ENCODE measurements around the gene L3MBTL4.
"Not testable (repeated sequence)": the region's sequence is repeated elsewhere in the genome, so short reads cannot be mapped to it uniquely, and the experiment has no call there.

Gene L3MBTL4

DNA sequence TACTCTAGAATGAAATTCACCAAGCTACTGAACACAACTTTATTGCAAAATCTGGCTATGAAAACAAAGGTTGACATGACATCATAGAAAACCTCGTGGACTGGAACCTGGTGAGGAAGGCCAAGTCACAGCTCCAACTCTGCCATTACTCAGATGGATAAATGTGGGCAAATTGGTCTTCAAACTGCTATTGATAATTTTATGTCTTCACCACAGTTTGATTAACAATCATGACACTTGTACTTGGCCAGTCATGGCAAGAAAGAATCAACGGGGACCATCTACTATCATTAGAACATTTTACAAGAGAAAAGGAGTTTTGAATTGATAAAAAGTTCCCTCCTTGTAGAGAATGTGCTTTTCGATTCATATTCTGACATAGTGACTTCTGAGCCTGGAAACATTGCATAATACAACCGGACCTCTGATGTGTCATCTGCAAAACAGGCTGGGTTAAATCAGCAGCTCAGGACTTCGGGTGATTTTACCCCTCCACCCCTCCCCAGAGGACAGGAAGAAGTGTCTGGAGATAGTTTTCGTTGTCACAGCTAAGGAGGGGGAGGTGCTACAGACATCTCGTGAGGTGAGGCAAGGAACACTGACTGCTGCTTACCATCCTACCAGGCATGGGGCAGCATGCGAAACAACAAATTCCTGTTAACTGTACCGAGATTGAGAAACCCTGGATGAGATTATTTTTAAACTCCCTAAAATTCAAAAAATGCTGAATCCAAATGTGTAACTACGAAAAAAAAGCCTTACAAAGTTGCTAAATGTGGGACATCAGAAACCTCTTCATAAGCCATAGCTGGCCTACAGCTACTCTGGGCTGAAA lies 8.4 kb downstream of the L3MBTL4 start:
- no peak for DNase-seq (ENCODE audit: low spot score)

DNA sequence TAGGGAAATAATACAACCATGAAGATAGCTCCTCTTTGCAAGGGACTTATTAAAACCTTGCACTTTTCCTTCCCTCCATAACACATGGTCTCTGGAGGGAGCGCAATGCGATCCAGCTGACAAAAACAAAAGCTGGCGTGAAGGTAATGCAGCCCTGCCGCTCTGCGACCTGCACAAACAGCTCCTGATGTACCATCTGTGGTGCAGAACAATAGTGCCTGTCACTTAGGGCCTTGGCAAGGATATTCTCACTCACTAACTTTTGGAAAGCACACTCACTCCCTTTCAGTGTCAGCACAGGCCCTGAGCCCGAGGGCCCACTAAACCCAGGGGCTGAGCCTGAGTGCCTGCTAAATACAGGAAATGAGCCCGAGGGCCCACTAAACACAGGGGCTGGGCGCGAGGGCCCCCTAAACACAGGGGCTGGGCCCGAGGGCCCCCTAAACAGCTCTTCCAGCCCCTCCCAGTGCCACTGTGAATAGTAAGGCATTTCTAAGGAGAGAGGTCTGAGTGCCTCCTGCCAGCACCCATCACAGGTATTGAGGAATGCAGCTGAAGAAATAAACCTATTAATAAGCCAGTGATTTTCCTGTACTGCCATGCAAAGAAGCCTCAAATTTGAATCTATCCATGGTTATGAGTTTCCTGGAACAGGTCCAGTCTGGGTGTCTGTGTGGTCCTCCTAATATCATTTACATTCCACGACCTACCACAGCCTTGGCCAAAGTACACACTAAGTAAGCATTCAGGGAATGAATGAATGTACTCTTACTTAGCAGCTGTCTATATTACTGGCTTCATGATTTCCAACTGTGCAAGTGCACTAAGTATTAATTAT lies 9.3 kb downstream of the L3MBTL4 start:
- DNase-seq (ENCODE audit: low spot score) = no peak

DNA sequence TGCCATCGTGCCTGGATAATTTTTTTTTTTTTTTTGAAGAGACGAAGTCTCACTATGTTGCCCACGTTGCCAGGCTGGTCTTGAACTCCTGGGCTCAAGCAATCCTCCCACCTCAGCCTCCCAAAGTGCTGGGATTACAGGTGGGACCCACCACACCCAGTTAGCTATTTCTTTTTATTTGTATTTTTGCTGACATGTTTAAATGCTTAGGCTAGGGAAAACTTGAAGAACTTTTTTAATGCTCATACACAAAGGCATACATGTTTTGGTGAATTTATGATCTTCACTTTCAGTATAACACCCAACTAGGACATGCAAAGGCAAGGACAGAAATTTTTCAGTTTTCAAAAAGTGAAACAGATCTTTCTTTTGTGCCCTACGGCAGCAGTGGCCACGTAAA lies 9.9 kb downstream of the L3MBTL4 start:
- no peak for DNase-seq (ENCODE audit: low spot score)

DNA sequence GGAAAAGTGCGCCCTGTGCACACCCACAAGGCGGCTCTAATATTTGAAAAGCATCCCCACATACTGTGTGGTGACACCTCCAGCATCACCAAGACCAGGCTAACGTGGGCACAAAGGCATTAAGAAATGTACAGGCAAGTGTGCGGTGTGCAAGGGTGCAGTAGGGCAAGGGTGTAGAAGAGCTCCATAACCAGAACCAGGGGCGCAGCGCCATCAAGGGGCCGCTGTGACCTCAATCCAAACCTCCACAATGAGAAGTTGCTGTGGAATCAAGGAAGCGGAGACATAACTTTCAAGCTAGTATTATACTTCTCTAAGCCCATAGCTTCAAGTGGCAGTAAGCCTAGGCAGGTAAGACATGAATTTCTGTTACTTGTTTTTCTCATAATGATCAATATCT lies 13.0 kb downstream of the L3MBTL4 start:
- DNase-seq (ENCODE audit: low spot score) = peak; percentile 30

DNA sequence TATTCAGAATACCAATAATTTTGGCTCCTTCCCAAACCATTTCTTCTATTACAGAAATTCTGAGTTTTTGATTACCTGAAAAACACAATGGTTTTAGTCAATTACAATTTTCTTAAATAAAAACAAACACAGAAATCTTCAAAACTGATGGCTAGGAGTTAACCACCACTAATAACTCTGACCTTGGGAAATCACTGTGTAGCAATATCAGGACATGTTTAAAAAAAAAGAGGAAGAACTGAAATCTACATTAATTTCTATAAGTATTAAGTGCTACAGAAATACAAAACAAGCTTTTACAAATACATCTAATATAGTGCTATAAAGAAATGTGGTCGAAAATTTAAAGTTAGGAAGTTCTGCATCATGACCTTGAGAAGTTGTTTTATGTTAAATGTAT lies 14.9 kb downstream of the L3MBTL4 start:
- no peak for DNase-seq (ENCODE audit: low spot score)

DNA sequence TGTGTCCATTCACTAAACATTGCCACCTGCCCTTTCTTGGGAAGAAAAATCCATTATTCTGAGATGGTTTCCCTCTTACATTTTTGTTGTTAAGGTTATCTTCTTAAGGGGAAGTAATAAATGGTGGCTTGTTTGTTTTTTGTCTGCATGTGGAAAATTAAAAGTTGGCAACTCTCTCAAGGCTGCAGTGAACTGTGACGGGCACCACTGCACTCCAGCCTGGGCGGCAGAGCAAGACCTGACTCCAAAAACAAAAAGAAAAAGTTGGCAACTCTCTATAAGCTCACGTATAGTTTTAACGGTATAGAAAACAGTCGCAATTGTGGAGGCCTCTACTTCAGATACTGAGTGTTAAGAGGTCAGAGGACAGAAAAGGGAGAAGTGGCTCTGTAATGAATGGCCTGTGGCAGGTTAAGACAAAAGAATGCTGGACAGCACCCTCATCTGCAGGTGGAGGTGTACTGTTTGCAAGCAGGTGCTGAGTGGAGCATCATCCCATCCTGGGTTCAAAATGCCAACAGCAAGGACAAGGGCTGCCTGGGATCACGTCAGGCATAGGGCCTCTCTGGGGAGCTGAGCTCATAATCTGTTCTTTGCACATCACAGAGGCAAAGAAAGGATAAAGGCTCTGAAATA lies 16.7 kb downstream of the L3MBTL4 start:
- no peak for DNase-seq (ENCODE audit: low spot score)

DNA sequence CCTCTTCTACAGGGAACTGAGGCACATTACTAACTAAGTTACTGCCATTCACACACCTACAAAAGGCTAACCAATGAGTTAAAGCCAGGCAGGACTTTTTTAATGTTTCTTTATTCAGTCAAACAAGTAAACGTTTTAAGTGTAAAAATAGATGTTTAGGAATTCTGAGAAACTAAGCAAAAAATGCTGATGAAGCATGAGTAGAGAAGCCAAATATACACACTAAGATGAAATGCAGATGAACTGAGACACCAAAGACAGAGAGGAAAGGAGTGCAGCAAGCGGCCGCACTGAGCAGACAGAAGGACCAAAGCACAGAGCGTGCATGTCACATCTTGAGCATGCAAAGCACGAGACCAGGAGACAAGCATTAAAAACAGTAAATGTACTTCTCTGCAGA lies 17.9 kb downstream of the L3MBTL4 start:
- DNase-seq (ENCODE audit: low spot score) = no peak

DNA sequence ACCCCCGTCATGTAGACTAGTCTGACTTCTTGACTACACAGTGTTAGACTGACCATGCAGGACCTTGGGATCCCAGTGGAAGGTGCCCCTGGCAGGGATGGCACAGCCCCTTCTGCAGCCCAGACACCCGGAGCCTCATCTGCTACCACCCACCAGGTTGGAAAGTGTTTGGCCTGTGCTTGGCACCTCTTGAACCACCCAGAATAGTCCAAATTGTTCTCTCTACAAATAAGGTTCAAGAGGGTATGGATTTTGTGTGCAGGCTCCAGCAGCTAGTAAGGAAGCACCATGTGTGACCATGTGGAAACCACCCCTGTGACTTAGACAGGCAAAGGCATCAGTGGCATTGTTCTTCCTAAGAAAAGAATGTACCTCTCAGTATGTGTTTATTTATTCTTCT lies 18.4 kb downstream of the L3MBTL4 start:
- DNase-seq (ENCODE audit: low spot score) = no peak

DNA sequence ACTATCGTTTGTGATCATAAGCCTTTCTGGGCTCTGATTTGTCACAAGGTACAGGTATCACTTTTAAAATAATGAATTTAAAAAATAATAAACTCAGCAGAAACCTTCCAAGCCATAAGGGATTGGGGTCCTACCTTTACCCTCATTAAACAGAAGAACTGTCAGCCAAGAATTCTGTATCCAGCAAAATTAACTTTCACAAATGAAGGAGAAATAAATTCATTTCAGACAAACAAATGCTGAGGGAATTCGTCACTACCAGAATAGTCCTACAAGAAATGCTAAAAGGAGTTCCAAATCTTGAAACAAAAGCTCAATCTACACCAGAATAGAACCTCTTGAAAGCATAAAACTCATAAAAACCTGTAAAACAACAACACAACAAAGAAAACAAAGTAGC lies 25.7 kb downstream of the L3MBTL4 start:
- no peak for DNase-seq (ENCODE audit: low spot score)

DNA sequence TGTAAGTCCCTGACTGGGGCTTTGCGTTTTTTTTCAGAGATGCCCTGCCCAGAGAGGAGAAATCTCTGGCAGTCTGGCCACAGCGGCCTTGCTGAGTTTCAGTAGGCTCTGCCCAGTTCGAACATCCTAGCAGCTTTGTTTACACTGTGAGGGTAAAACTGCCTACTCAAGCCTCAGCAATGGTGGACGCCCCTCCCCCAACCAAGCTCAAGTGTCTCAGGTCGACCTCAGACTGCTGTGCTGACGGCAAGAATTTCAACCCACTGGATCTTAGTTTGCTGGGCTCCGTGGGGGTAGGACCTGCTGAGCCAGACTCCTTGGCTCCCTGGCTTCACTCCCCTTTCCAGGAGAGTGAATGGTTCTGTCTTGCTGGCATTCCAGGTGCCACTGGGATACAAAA lies 31.7 kb downstream of the L3MBTL4 start:
- no peak for DNase-seq (ENCODE audit: low spot score)

DNA sequence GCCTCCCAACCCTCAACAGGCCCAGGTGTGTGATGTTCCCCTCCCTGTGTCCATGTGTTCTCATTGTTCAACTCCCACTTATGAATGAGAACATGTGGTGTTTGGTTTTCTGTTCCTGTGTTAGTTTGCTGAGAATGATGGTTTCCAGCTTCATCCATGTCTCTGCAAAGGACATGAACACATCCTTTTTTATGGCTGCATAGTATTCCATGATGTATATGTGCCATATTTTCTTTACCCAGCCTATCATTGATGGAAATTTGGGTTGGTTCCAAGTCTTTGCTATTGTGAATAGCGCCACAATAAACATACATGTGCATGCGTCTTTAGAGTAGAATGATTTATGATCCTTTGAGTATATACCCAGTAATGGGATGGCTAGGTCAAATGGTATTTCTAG lies 37.2 kb downstream of the L3MBTL4 start:
- DNase-seq (ENCODE audit: low spot score) = not testable (repeated sequence)

DNA sequence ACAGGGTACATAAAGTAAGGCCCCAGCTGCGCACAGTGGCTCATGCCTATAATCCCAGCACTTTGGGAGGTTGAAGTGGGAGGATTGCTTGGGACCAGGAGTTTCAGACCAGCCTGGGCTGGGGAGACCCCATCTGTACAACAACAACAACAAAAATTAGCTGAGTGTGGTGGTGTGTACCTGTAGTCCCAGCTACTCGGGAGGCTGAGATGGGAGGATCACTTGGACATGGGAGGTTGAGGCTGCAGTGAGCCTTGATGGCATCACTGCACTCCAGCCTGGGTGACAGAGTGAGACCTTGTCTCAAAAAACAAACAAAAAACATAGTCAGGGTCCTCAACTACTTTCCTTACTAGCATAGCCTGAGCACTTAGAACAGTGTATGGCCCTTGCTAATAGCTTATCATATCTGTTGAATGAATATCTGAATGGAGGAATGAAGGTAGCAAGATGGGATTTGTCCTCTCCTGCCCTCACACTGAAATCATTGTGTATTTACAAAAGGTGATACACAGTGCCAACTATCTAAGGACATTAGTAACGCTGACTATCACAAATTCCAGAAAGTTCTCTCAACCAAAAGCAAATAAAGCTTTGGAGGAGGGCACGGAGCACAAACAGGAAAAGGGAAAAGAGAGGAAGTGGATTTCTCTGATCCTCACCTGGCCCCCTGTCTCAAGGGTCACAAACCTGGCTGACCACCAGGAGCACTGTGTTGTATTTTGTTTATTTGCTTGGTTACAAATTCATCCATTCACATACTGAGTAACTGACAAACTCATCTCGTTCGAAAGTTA lies 38.1 kb downstream of the L3MBTL4 start:
- DNase-seq (ENCODE audit: low spot score) = no peak

DNA sequence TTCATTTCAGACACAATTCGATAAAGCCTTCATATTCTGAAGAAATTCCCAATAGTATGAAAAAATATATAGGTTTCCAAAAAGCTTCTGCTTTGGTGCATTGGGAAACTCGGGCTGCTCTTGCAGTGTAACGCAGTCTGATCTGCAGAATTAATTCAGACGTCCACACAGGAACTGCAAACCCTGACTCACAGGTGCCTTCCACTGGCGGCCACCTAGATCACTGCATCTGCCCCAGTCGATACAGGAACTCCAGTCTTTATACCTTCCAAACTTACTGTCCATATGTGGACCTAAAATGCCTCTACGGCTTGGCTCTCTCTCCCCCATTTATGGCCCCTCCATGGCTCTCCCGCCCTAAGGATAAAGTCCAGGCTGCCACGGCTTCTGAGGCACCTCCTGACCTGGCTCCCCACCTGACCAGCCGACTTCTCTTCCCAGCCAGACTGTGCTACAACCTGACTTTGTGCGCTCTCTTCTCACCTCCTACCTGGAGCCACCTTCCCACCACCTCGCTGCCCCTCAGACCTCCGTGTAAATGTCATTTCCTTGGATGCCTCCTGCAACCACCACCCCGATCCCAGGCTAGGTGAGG lies 39.7 kb downstream of the L3MBTL4 start:
- DNase-seq (ENCODE audit: low spot score) = no peak

DNA sequence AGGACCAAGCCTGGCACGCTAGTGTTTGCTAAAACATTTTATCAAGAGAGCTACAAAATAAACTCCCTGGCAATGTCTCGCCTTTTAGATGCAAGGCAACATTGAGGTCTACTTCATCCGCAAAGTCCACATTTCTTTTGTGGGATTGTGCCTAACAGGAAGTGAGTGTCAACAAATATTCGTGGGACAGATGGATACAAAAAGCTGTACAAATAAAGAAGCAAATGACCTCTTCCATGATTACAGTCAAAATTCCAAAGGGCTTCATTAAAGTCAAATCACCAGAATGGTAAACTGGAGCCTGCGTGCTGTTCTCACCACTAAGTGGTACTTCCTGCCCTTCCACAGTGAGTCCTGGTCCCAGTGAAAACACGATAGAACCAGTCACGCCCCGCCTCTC lies 40.4 kb downstream of the L3MBTL4 start:
- no peak for DNase-seq (ENCODE audit: low spot score)

DNA sequence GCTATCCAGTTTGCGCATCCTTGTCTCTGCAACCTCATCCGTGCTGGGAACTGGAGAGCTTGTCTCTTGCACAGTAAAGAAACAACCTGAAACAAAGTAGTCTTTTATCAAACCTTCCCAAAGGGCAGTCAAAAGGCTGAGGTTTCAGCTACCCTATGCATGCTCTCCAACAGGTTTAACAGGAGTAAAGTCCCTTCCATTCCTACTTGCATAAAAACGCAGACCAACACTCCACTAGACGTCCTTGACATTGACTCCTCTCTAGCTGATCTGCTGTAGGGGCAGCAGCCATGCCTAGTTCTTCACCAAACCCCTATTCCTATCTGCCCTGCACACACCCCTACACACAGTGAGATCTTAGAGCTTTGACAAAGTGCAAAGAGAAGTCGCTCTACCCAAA lies 41.5 kb downstream of the L3MBTL4 start:
- no peak for DNase-seq (ENCODE audit: low spot score)

DNA sequence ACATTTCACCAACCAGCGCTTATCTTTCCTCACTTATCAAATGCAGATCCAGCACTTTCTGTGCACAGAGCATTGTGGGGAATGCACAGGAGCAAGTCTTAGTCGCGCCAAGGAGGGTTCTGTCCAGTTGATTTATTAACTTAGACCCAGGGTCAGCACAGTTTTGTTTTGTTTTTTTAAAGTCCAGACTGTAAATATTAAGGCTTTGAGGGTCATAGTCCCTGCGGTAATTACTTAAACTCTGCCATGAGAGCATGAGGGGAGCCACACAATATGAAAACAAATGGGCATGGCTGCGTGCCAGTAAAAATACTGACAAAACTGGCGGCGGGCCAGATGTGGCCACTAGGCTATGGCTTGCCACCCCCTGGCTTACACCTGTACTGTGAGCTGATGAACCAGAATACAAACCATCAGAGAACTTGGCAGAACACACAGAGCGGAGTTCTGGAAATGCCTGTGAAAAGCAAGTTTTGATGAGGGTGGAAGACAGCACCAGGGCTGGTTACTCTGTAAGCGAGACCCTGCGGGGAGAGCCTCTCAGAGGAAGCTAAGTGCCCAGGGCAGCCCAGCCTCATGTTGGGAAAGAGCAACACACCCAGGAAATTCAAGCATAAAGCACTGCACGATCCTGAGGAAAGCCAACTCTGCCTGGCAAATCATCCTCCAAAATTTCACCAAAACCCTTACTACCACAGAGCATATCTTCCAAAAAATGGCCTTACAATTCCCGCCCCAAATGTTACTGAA lies 43.6 kb downstream of the L3MBTL4 start:
- DNase-seq (ENCODE audit: low spot score) = peak; percentile 43

DNA sequence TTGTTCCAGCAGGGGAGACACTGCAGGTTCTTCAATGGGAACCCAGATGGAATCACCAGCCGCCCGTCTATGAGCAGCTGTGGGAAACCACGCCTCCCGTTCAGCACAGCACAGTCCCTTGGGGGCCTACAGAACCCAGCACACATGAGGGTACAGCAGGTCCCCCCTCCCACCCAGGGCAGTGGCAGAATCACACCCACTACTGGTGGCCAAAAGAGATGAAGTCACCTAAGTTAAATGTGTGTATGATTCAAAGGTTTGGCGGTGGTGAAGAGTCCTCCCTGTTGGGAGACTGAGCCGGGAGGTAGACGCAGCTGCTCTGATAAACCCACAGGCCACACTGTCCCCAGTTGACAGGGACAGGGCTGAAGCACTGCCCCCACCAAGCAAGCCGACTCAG lies 44.3 kb downstream of the L3MBTL4 start:
- DNase-seq (ENCODE audit: low spot score) = peak; percentile 23

DNA sequence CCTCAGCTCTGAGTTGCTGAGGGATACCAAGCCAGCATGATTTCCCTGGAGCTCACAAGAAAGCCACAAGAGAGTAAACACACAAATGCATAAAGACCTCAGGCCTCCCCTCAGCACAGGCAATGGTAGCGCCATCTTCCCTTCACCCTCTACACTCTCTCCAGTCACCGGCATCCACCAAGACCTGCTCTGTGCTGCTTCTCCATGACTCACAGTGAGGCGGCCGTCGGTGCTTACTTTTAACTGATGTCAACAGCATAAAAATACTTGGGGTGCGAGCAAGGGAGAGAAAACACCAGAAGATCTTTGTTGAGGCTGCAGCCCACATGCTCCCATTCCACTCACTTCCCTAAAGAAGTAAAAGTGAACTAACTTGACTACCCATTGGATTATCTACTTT lies 46.7 kb downstream of the L3MBTL4 start:
- DNase-seq (ENCODE audit: low spot score) = no peak

DNA sequence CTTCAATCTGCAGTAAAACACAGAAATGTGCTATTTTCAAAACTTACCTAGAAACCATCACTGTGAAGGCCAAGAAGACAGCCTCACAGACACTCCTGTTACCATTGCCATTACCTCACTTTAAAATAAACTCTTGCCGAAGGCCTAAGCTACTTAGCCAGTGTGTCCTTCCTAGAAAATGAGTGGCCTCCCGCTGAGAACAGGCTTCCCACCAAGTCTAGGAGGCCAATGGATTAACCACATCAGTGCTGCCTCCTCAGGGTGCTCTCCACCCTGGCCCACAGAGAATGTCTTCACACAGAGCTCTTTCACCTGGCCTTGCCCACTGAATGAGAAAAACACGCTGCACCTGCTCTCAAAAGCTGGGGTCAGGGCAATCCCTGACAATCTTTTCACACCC lies 47.5 kb downstream of the L3MBTL4 start:
- no peak for DNase-seq (ENCODE audit: low spot score)

DNA sequence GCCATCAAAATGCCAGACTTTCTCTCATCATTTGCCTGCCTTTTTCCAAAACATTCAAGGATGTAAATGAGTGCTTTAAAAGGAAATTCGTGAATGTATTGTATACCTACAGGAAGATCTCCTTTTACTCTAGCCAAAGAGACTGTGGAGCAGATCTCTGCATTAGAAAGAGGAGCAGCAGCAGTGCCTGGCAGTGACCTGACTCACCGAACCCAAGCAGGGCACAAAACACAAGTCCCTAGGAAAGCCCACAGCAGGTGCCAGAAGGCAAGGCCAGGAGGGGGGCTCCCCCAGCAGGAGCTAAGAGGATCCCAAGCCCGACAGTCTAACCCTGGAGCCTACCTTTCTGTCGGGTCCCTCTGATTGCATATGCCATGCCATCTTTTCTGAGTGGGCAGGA lies 47.9 kb downstream of the L3MBTL4 start:
- no peak for DNase-seq (ENCODE audit: low spot score)

DNA sequence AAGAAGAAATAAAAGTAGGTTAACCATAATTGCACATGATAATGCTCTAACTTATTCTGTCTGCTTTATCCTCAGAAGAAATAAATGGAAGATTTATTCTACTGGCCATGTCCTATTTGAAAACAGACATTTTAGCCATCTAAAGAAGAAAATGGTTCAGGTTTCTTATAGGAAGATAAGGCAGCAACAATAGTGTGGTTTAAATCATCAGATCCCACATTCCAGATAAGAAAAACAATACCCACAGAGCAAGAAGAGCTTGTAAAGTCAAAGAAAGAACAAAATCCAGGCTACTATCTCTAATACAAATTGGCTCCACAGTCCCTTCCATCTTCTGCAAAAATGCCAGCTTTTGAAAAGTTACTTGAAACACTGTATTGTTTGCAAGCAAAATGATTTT lies 49.3 kb downstream of the L3MBTL4 start:
- no peak for DNase-seq (ENCODE audit: low spot score)
